SU-DHL-6 (cell line): Measurements from ENCODE around the gene SPDEF.

Experiments used
- H2AFZ ChIP-seq: fragments of 200-600 bp; sonication (generic); 2 replicates; pipeline ENCODE4 v1.6.1; 2014; ENCODE audit warnings: low read depth, mild to moderate bottlenecking, moderate library complexity, mixed read lengths, antibody characterized with exemption, low read length; ENCODE audit not compliant: severe bottlenecking
- H3F3A ChIP-seq: fragments of 200-600 bp; shearing (Covaris generic); 2 replicates; pipeline ENCODE4 v1.6.0; 2016; ENCODE audit warnings: antibody characterized with exemption, mild to moderate bottlenecking; ENCODE audit not compliant: insufficient read depth
- H3K27ac ChIP-seq: fragments of 200-600 bp; sonication (generic); 2 replicates; pipeline ENCODE4 v1.5.1; 2016; ENCODE audit warnings: low read depth, mild to moderate bottlenecking, low read length, moderate library complexity, mixed read lengths
- H3K27me3 ChIP-seq: fragments of 200-600 bp; sonication (generic), shearing (Covaris generic); 2 replicates; pipeline ENCODE4 v1.6.0; 2014; ENCODE audit warnings: mild to moderate bottlenecking, low read length
- H3K36me3 ChIP-seq: fragments of 200-600 bp; sonication (generic); 2 replicates; pipeline ENCODE4 v1.6.1; 2014; ENCODE audit warnings: mild to moderate bottlenecking, low read length, mixed read lengths
- H3K4me2 ChIP-seq: fragments of 300-600, 200-600 bp; shearing (Covaris generic), sonication (generic); 2 replicates; pipeline ENCODE4 v1.6.0; 2014; ENCODE audit warnings: low read length, low read depth, mild to moderate bottlenecking; ENCODE audit not compliant: poor library complexity, severe bottlenecking
- H3K4me3 ChIP-seq: fragments of 200-600 bp; sonication (generic); 2 replicates; pipeline ENCODE4 v1.5.1; 2014; ENCODE audit warnings: antibody characterized with exemption, low read length, mild to moderate bottlenecking, mixed read lengths; ENCODE audit not compliant: insufficient read depth, poor library complexity, severe bottlenecking
- H3K79me2 ChIP-seq: fragments of 200-600 bp; sonication (generic); 2 replicates; pipeline ENCODE4 v1.6.1; 2014; ENCODE audit warnings: mild to moderate bottlenecking, low read length, moderate library complexity; ENCODE audit not compliant: insufficient read depth
- H3K9ac ChIP-seq: fragments of 200-600 bp; sonication (generic); 2 replicates; pipeline ENCODE4 v1.7.0; 2014; ENCODE audit warnings: mild to moderate bottlenecking, low read length
- H3K9me2 ChIP-seq: fragments of 200-600 bp; sonication (generic); replicated peaks from 2 replicates; pipeline ENCODE4 v1.6.1; 2014; ENCODE audit warnings: low read length; ENCODE audit not compliant: insufficient read depth
- H3K9me3 ChIP-seq: fragments of 200-600 bp; sonication (generic); 2 replicates; pipeline ENCODE4 v1.6.1; 2014; ENCODE audit warnings: low read length, mixed read lengths; ENCODE audit not compliant: insufficient read depth
- H4K20me1 ChIP-seq: fragments of 200-600 bp; sonication (generic); 2 replicates; pipeline ENCODE4 v1.6.1; 2014; ENCODE audit warnings: low read depth, mild to moderate bottlenecking, antibody characterized with exemption, low read length, moderate library complexity, mixed read lengths
- EZH2phosphoT487 ChIP-seq: fragments of 200-600 bp; sonication (generic), shearing (Covaris generic); conservative IDR thresholded peaks from 2 replicates; pipeline ENCODE4 v1.6.1; 2018; ENCODE audit warnings: mild to moderate bottlenecking, antibody characterized with exemption, low read length, moderate library complexity, mixed read lengths
- TF ChIP-seq, protein P1 (sequence below): fragments of 200-600 bp; sonication (generic); IDR thresholded peaks from one replicate; pipeline ENCODE4 v1.5.1; 2017; ENCODE audit warnings: antibody characterized with exemption, mild to moderate bottlenecking, low read length, moderate library complexity; ENCODE audit not compliant: insufficient read depth, poor library complexity, severe bottlenecking

SPDEF gene

GRCh38 chr6:34556031-34556471, at the start of gene SPDEF:
Gene SPDEF, minus strand, starts transcription at chr6:34556329. Its CDS starts 11,874 bp downstream, at chr6:34544455.
- Histone ChIP-seq H3K4me2 (no peak within 1 kb of the TSS), H4K20me1 (no peaks in the 10 kb centered on the region)

GRCh38 chr6:34603707-34604106, 47.6 kb upstream of the SPDEF start:
- no peaks in the 10 kb centered on the region for H3K9me2 ChIP-seq
- no peak overlapping the region for H3K27ac ChIP-seq
- no peaks in the 10 kb centered on the region for H3K27me3 ChIP-seq
- H3K4me3 ChIP-seq: no peak overlapping the region
- peaks cover 2% of the 10 kb centered on the region; the same call in 1 of the 2 replicates for H4K20me1 ChIP-seq
- no peak overlapping the region for H3K4me2 ChIP-seq
- H3K79me2 ChIP-seq: peaks cover 27% of the 10 kb centered on the region
- H2AFZ ChIP-seq: no peak overlapping the region
- peaks cover 4% of the 10 kb centered on the region; the same call in 1 of the 2 replicates for H3K36me3 ChIP-seq
- no peak overlapping the region for H3K9ac ChIP-seq
- no peaks in the 10 kb centered on the region for H3K9me3 ChIP-seq
- H3F3A ChIP-seq: no peaks in the 10 kb centered on the region
- TF ChIP-seq, protein P1, sequence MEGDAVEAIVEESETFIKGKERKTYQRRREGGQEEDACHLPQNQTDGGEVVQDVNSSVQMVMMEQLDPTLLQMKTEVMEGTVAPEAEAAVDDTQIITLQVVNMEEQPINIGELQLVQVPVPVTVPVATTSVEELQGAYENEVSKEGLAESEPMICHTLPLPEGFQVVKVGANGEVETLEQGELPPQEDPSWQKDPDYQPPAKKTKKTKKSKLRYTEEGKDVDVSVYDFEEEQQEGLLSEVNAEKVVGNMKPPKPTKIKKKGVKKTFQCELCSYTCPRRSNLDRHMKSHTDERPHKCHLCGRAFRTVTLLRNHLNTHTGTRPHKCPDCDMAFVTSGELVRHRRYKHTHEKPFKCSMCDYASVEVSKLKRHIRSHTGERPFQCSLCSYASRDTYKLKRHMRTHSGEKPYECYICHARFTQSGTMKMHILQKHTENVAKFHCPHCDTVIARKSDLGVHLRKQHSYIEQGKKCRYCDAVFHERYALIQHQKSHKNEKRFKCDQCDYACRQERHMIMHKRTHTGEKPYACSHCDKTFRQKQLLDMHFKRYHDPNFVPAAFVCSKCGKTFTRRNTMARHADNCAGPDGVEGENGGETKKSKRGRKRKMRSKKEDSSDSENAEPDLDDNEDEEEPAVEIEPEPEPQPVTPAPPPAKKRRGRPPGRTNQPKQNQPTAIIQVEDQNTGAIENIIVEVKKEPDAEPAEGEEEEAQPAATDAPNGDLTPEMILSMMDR: no peak
- no peak for TF ChIP-seq EZH2phosphoT487

More at GRCh38 chr6:34556031-34556471, at the start of gene SPDEF:
- Histone ChIP-seq H3K27me3 (no peaks in the 10 kb centered on the region), H3K36me3 (no peaks in the 10 kb centered on the region), H3K9me2 (no peaks in the 10 kb centered on the region), H3K79me2 (no peaks in the 10 kb centered on the region), H3K9me3 (peaks cover 4% of the 10 kb centered on the region; the same call in 1 of the 2 replicates), H3F3A (no peaks in the 10 kb centered on the region), H3K9ac (no peak within 1 kb of the TSS), H3K4me3 (no peak within 1 kb of the TSS), H2AFZ (no peak within 1 kb of the TSS), H3K27ac (no peak within 1 kb of the TSS)
- TF ChIP-seq, protein P1: no peak
- TF ChIP-seq EZH2phosphoT487: no peak

- no peak overlapping the region for H2AFZ ChIP-seq
- TF ChIP-seq, protein P1: no peak
- H3K36me3 ChIP-seq: peaks cover 4% of the 10 kb centered on the region; the same call in 1 of the 2 replicates
- H3K27me3 ChIP-seq: no peaks in the 10 kb centered on the region
- no peaks in the 10 kb centered on the region for H3K9me3 ChIP-seq
- no peak overlapping the region for H3K4me3 ChIP-seq
- no peak overlapping the region for H3K9ac ChIP-seq
- H3K79me2 ChIP-seq: peaks cover 24% of the 10 kb centered on the region
- no peak overlapping the region for H3K27ac ChIP-seq
- no peaks in the 10 kb centered on the region for H3F3A ChIP-seq
- no peak overlapping the region for H3K4me2 ChIP-seq
- no peaks in the 10 kb centered on the region for H3K9me2 ChIP-seq
- no peaks in the 10 kb centered on the region; the same call in 1 of the 2 replicates for H4K20me1 ChIP-seq
Observed at GRCh38 chr6:34602318-34603111, 46.4 kb upstream of the SPDEF start.
